GM19455 (cell line): Measurements from ENCODE around the gene SMCP.

Experiments
- ATAC-seq: cut with Tn5 transposase; IDR thresholded peaks from one replicate; pipeline ENCODE4 v1.9.1; 2021; ENCODE audit not compliant: unreplicated experiment

SMCP gene

GRCh38 chr1:152886085-152886484, 8.0 kb downstream of the SMCP start:
- no peak for ATAC-seq

GRCh38 chr1:152886758-152887409, 8.8 kb downstream of the SMCP start:
- no peak for ATAC-seq

GRCh38 chr1:152888126-152888525, 10.0 kb downstream of the SMCP start:
- ATAC-seq: no peak

GRCh38 chr1:152899027-152899426, 20.9 kb downstream of the SMCP start:
- ATAC-seq: no peak

GRCh38 chr1:152899883-152900282, 21.8 kb downstream of the SMCP start:
- no peak for ATAC-seq

GRCh38 chr1:152901631-152902030, 23.5 kb downstream of the SMCP start:
- no peak for ATAC-seq

- no peak for ATAC-seq
Observed at GRCh38 chr1:152902636-152903035, 24.5 kb downstream of the SMCP start.

GRCh38 chr1:152904688-152905440, 26.7 kb downstream of the SMCP start:
- no peak for ATAC-seq

GRCh38 chr1:152906023-152906565, 28.0 kb downstream of the SMCP start:
- ATAC-seq: no peak

- no peak for ATAC-seq
Observed at GRCh38 chr1:152907686-152908601, 29.8 kb downstream of the SMCP start, which contains the start of gene IVL. Gene IVL (plus strand): TSS chr1:152908546. CDS start chr1:152909798, 1,252 bp downstream.

GRCh38 chr1:152909206-152909605, 31.1 kb downstream of the SMCP start:
- ATAC-seq: no peak

GRCh38 chr1:152912471-152912870, 34.3 kb downstream of the SMCP start:
- ATAC-seq: no peak

- no peak for ATAC-seq
Observed at GRCh38 chr1:152912900-152913299, 34.8 kb downstream of the SMCP start.

- no peak for ATAC-seq
Observed at GRCh38 chr1:152917794-152918193, 39.7 kb downstream of the SMCP start.

- ATAC-seq: no peak
Observed at GRCh38 chr1:152919071-152919470, 40.9 kb downstream of the SMCP start.

GRCh38 chr1:152924191-152924590, 46.1 kb downstream of the SMCP start:
- no peak for ATAC-seq

- ATAC-seq: no peak
Observed at GRCh38 chr1:152926091-152926490, 48.0 kb downstream of the SMCP start.

- ATAC-seq: no peak
Observed at GRCh38 chr1:152928671-152929070, 50.5 kb downstream of the SMCP start.

- no peak for ATAC-seq
Observed at GRCh38 chr1:152932170-152932811, 54.2 kb downstream of the SMCP start.

- no peak for ATAC-seq
Observed at GRCh38 chr1:152933196-152933595, 55.1 kb downstream of the SMCP start.
